Measurements from ENCODE around the gene RPL34.
"Not testable (repeated sequence)": the region's sequence is repeated elsewhere in the genome, so short reads cannot be mapped to it uniquely, and the experiment has no call there.

The RPL34 gene

GRCh38 chr4:108620101-108620932 lies at the start of gene RPL34:
RPL34 (plus strand) TSS chr4:108620576; CDS start chr4:108621960, 1,384 bp downstream.
- DNase-seq = peak; percentile 92 to 96

DNA sequence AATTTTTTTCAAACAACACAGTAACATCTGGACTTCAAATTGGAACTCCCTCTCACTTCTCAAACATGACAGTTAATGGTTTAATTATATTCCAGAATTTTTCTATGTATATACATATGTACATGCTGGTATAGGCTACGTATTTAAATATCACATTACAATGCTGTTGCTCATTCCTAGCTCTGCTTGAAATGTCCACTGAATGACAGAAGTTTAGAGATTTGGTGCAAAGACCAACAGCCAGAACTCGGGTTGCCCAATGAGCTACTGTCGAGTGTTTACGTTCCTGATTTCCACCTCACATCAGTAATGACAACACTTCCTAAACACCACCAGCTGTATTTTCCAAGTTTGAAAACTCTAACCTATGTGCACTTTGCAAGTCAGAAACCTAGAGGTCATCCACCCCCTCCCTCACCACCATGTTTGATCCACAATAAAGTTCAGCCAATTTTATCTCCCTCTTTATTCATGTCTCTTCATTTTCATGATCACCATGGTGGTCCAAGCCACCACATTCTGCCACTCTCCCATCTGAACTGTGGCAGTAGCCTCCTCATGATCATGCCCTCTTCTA lies 49.3 kb upstream of the RPL34 start:
- no peak for DNase-seq

DNA sequence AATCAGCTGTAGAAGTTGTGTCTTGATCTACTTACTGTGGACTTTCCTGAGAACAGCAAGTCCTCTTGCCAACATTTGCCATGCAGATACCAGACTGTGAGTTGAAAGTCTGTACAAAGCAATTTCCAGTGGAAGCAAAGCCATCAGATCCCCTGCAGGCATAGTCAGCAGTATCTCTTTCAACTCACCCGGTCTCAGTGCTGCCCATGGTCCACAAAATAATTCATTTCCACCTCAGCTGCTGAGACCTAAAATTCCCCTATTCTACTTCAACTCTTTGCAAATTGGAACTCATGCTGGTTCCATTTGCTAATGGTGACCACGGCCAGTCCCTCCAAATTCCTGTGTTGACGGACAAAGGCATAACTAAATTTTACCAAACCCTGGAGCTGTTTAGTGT lies 46.0 kb upstream of the RPL34 start:
- DNase-seq = no peak

GRCh38 chr4:108581083-108581482 lies 39.3 kb upstream of the RPL34 start:
- no peak for DNase-seq

GRCh38 chr4:108586778-108587177 lies 33.6 kb upstream of the RPL34 start:
- no peak for DNase-seq

GRCh38 chr4:108588878-108589277 lies 31.5 kb upstream of the RPL34 start:
- no peak for DNase-seq

GRCh38 chr4:108589961-108590360 lies 30.4 kb upstream of the RPL34 start:
- DNase-seq = no peak

GRCh38 chr4:108590776-108591175 lies 29.6 kb upstream of the RPL34 start:
- no peak for DNase-seq

DNA sequence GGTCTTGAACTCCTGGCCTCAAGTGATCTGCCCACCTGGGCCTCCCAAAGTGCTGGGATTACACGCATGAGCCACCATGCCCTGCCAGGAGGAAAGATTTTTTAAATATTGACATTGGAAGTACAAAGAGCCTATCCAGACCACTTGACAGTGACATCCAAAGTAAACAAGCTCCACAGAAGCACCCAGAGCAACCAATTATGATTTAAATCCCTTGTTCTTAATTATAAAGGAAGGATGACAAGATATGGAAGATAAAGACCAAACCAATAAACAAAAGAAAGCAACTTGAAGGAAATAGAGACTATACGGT lies 27.7 kb upstream of the RPL34 start:
- DNase-seq = peak in 1 of 2 experiments; percentile 3

DNA sequence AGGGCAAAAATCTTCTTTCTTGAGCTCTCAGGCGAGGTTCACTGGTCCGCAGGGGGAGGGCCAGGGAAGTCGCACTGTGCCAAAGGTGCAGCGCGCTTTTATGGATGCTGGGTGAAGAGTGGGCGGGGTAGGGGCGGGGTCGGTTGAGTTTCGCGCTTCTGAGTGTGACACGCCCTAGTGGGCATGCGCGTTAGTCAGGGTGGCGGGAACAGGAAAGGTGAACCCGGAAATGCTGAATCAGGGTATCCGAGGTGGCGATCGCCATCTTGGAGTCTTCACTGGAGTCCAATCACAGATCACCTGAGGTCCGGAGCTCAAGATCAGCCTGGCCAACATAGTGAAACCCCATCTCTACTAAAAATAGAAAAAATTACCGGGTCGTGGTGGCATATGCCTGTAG lies 26.1 kb upstream of the RPL34 start:
- DNase-seq = not testable (repeated sequence)

DNA sequence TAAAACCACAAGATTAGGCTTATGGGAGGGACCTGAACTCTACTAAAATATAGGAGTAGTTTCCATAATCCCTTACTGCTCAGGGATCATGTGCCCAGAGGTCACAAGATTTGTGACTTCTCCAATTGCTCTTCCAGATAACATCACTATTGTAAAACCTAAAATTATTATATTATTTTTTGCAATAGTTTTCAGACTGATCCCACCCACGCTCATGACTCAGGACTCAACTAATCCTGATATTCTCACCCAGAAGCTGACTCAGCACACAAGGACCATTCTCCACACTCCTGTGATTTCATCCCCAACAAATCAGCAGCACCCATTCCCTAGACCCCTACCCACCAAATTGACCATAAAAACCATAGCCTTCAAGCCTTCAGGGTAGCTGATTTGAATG lies 24.0 kb upstream of the RPL34 start:
- DNase-seq = no peak

DNA sequence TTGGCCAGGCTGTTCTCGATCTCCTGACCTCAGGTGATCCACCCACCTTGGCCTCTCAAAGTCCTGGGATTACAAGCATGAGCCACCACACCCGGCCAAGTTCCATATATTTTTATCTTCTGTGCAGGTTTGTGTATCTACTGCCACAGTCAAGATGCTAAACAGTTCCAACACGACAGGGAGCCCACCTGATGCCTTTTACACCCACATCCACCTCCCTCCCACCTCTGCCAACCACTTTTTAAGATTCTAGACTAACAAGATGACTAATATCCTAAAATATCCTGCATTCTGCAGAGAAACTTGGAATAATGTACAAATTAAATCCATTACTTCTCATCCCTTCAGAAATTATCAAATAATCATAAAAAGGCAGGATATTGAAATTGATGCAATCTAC lies 19.3 kb upstream of the RPL34 start:
- DNase-seq = no peak

DNA sequence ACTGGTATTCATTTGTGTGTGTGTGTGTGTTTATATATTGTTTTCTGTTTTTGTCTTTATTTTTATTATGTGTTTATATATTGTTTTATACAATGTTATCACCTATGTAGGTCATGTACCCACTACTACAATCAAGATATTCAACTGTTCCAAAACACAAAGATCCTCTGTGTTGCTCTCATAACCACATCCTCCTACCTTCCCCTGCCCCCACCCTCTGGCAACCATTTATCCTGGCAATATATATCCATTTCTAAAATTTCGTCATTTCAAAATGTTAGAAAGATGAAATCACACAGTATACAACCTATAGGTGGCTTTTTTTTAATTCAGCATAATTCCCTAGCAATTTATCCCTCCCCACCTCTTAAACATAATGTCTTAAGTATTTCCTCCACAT lies 18.8 kb upstream of the RPL34 start:
- no peak for DNase-seq

GRCh38 chr4:108602163-108602562 lies 18.2 kb upstream of the RPL34 start:
- DNase-seq = no peak

DNA sequence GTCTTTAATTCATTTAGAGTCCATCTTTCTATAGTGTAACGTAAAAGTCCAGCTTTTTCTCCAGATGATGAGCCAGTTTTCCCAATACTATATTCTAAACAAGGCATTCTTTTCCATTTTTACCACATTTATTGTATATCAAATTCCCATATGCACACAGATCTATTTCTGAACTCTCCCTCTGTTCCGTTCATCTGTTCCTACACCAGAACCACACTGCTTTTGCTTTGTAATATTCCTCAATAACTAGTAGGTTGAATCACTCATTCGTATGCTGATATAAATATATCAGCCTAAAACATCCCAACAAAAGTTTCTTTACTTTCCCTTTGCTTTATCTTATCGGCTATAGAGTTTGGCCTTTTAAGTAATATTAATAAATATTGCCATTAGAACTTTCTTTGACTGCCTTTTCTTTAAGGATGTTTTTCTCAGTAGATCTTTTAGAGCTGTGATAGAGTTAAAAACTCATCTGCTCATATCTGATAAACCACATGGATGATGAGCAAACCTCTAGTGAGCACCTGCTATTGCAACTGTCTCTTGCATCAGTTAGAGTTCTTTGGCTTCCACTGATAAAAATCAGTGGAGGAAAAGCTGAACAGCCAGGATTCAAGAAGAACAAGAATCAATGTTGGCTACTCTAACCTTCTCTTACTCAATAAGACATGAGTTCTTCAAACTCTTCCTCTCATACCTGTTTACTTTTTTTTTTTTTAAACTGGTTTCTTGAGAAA lies 13.1 kb upstream of the RPL34 start:
- DNase-seq = no peak

DNA sequence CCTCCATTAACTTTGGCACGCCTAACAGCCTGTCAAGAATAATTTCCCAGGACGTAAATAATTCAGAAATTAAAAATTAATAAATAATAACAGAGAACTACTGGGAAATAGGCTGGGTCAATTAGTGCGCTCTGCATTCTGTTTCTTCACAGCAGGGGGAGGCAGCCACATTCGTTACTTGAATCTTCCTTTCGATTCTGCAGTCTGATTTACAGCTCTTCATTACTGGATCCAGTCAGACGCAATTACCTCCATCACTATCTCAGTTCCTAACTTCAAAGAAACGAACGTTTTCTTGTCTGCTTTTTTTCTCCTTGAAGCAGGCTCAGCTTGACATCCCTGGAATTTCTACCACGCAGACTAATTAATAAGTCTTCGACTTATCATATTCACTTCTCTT lies 9.0 kb upstream of the RPL34 start:
- no peak for DNase-seq

DNA sequence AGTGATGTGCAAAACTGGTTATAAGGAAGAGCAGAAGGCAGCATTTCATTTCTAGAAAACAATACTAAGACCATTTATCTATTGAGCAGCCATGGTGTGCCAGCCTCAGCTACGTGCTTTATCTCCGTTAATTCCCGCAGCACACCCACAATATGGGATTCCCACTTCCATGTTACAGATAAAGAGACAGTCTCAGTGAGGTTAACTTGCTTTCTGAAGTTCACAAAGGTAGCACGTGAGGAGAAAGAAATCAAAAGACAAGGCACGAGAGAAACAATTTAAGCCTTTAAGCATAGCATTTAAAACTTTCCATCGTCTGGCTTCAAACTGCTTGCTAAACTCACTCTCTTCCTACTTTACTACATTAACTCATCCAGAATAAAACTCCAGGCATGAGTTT lies 8.0 kb upstream of the RPL34 start:
- no peak for DNase-seq

GRCh38 chr4:108619372-108620100 lies 840 bp upstream of the RPL34 start:
- no peak for DNase-seq

DNA sequence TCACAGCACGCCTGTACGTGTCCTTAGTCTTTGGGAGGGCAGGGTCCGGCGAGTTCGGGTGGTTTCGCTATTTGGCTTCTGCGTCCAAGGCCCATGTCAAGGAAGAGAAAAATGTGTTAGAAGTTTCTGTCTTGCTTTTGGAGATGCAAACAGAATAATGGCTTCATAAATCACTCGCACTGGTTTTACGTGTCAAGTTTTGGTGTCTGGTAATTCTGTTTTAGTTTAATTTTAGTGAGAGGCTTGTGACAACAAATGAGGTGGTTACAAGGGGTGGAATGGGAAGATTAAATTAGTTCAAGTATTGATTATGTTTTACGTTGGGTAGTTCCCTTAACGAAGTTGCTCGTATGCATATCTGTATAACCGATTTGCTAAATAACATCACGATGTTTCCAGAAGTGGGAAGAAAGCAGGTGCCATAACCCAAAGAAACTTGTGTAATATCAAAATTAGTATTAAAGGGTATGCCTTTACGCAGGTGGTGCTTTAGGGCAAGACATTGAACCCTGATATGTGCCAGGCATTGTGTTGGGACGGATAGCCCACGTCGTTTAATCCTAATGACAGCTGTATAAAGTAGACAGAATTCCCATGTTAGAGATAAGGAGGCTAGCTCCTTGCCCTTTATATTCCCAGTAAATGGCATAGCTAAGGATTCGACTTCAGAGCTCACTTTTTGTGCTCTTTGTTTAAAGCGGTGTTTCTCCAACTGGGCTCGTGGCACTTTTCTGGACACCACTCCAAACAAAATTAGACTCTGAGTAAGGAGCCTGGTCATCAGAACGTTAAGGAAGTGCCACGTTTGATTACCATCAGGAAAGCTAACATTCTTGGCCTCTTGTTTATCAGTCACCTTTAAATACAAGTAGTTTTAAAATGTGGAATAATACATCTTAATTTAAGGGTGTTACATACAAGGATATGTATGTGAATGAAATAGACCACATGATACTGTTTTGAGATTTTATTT lies 843 bp downstream of the RPL34 start:
- no peak for DNase-seq

DNA sequence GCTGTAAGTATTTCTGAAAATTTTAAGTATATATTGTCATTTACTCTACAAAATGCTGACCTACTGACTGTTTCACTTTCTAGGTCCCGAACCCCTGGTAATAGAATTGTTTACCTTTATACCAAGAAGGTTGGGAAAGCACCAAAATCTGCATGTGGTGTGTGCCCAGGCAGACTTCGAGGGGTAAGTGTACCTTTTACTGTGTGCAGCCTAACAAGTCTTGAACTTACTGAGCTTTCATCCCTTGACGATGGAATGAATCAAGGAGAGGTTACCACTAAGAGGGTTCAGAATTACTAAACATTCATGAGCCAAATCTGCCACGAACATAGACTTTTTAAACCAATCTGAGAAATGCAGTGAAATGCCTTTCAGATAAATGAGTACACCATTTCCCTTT lies 1.6 kb downstream of the RPL34 start:
- DNase-seq = no peak

GRCh38 chr4:108622828-108623227 lies 2.5 kb downstream of the RPL34 start:
- no peak for DNase-seq

All from NCI-H2081 (cell line).